Glomerular endothelial cell (primary cell): ENCODE results near the gene PTPRN2. TPM values are rescaled to one million over a fixed set of nuclear protein-coding genes. Genes with fewer than 3 reads are reported as not detected.
"Not testable (repeated sequence)": the region's sequence is repeated elsewhere in the genome, so short reads cannot be mapped to it uniquely, and the experiment has no call there.

Experiments used
- DNase-seq: peaks from one replicate; pipeline ENCODE4 v3.0.0-alpha.2; 2011; ENCODE audit warnings: low read depth, low spot score; ENCODE audit errors: extremely low read depth
- total RNA-seq: library from RNA; depleted of rRNA; stranded (reverse); fragments of >200 nt; gene quantifications from 2 replicates; pipeline ENCODE4 v1.2.3, GENCODE V29; 2015

The PTPRN2 gene
- total RNA-seq, 1 donor from 2014 or later, result 10.0 TPM

DNA sequence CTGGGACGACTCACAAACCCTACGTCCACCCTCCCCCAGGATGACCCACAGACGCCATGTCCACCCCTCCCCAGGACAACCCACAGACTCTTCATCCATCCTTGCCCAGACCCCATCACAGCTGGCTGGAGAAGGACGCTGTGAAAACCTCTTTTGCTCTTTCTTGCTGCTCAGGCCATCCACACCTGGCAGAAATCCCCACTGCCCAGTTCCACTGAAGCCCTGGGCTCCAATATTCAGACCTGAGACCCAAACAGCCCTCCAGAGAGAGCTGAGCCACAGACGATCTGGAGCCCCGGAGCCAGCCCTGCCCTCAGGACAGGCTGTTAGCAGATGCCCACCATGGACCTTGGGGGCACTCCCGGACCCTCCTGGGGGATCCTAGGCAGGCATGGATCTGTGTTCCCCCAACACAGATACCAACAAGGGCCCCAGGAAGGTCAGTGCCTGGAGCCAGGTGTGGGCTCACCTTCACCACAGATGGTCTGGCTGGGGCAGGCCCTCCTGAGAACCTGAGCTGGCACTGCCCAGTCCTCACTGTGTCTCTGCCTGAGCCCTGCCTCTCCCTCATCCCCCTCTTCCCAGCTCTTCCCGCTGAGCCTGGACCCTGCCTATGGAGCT is 226.2 kb downstream of the PTPRN2 start:
- DNase-seq, result no peak

- DNase-seq, result no peak
Observed at GRCh38 chr7:158358926-158359645, 228.5 kb downstream of the PTPRN2 start.

GRCh38 chr7:158357898-158358821 is 229.5 kb downstream of the PTPRN2 start:
- no peak for DNase-seq

DNA sequence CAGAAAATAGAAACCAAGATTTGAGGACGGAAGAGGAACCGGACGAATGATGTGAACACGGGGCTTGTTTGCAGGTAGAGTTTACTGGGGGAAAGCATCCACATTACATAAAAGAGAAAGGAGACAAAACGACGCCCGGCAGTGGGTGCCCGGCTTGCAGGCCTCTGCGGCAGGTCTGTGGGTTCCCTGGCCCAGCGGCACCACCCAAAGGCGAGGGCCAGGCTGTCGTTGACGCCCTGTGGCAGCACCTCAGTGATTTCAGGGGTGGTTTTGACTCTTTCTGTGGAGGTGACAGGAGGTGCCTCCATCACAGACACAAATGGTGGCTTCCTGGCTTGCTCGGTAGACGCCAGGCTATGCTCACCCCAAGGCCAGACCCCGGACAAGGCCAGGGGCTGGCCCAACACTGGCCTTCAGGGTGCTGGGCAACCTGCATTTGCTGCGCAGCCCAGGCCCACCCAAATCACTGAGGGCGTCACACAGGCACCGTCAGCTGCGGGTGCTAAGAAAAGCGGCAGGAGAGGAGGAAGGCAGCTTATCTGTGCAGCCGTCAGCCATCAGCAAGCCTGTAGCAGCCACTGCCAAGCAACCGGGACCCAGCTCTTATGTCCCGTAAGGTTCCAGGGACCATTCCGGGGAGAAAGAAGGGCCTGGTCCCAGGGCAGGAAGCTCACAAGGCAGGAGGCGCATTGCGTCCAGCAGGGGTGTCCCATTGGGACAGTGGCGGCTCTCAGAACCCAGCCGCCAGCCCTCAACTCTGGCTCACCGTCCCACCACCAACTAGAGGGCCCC is 230.3 kb downstream of the PTPRN2 start:
- no peak for DNase-seq

- DNase-seq, result no peak
Observed at GRCh38 chr7:158356454-158356853, 231.2 kb downstream of the PTPRN2 start.

- DNase-seq, result no peak
Observed at GRCh38 chr7:158355456-158356065, 232.1 kb downstream of the PTPRN2 start.

DNA sequence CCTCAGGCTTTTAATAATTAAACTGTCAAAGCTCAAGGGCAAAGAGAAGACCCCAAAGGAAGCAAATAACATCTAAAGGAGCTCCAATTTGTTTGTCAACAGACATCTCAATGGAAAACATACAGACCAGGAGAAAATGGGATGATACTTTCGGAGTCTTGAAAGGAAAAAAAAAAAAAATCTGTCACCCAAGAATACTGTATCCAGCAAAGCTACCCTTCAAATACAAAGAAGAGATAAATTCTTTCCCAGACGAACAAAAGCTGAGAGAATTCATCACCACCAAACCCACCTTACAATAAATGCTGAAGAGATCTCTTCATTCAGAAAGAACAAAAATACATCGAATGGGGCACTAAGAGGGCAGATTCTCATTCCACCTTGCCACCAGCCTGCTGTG is 232.8 kb downstream of the PTPRN2 start:
- DNase-seq, result no peak

DNA sequence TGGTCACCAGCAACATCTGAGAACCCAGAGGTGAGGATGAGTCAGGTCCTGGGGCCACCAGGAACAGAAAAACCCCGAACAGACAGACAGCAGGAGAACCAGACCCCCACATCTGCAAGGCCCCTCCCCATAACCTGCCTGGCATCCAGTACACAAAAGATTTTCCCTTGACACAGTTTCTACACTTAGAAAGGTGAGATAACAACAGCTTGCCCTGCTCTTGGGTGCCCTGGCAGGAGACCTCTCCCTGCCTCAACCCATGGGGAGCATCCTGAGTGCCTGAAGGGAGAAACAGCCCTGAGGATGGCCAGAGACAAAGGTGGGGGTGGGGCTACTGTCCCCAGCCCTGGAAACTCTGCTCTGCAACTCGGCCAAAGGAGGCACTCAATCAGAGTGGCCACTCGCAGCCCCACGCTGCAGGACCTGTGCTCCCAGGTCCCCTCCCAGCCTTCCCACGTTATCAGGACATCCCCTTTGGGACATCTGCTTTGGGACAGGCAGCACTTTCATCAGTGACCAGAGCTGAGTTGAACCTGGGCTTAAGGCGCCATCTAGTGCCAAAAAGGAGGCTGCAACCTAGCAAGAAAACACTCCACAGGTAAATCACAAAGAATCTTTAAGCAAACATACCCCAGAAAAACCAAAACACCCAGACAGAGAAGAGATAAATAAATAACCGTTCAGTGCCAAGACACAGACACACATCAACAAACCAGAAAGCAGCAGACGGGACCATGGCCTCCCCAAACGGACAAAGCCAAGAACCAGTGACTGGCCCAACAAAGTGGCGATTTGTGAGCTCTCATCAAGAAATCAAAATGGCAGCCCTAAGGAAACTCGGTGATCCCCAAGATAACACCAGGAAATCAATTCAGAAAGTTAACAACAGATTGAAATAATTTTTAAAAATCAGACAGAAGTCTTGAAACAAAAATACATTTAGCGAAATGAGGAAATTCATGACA is 233.7 kb downstream of the PTPRN2 start:
- DNase-seq, result no peak

DNA sequence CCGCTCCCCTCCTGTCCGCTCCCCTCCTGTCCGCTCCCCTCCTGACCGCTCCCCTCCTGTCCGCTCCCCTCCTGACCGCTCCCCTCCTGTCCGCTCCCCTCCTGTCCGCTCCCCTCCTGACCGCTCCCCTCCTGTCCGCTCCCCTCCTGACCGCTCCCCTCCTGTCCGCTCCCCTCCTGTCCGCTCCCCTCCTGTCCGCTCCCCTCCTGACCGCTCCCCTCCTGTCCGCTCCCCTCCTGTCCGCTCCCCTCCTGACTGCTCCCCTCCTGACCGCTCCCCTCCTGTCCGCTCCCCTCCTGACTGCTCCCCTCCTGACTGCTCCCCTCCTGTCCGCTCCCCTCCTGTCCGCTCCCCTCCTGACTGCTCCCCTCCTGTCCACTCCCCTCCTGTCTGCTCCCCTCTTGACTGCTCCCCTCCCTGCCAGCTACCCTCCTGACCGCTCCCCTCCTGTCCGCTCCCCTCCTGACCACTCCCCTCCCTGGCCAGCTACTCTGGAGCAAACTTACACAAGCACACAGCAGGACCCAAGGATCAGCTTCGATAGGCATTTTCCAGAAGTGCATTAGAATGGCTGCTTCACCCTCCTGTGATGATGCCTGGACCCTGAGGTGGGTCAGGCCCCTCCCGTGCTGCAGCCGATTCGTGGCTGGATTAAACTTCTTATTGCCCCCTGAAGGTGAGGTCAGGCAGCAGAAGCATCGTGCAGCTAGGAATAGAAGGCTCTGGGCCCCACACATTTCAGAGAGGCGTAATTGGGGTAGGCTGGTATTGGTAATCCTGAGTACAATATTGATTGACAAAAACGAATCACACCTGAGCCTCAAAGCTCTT is 235.5 kb downstream of the PTPRN2 start:
- not testable (repeated sequence) for DNase-seq

- DNase-seq, result no peak
Observed at GRCh38 chr7:158351481-158351880, 236.1 kb downstream of the PTPRN2 start.

DNA sequence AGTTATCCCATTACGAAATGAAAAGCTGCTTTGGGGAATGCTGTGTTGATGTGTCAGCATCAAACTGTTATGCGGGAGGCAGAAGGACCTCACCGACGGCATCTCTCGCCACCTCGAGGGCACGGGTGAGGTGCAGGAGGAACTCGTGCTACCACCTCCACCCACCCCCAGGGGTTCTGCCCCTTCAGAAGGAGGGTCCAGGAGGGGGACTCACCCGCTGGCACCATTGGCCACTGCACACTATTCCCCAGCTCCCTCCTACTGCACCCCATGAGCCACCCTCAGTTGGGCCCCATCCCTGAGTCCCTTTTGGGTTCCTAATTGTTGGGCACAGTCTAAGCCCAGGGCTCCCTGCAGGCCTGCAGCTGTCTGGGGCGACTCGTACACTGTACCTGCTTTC is 236.6 kb downstream of the PTPRN2 start:
- DNase-seq, result no peak

- DNase-seq, result no peak
Observed at GRCh38 chr7:158350166-158350900, 237.3 kb downstream of the PTPRN2 start.

- DNase-seq, result no peak
Observed at GRCh38 chr7:158348446-158348845, 239.2 kb downstream of the PTPRN2 start.

- not testable (repeated sequence) for DNase-seq
Observed at GRCh38 chr7:158348039-158348438, 239.6 kb downstream of the PTPRN2 start.

GRCh38 chr7:158345731-158346130 is 241.9 kb downstream of the PTPRN2 start:
- no peak for DNase-seq

DNA sequence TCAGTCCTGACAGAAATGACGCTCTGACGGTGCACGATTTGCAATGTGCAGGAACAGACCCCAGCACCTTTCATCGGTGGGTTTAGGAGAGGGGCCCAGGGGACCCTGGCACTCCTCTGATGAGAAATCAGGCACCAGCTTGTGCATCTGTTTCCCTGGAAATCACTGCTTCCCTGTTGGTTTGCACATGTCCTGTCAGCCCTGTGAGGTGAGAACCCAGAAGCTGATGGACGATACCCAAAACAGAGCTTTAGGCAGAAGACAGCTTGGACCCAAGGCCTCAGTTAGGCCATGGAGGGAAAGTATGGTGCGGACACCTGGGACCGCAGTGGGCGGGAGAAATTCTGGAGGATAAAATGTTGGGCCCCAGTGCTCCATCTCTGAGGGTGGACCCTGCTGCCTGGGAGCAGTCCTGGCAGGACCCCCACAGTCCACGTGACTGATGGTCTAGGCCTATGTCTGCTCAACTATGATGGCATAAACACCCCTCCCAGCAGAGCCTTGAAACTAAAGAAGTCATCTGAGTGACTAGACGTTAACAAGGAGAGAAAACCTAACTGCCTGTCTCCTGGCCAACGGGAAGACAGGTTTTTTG is 242.8 kb downstream of the PTPRN2 start:
- DNase-seq, result no peak

DNA sequence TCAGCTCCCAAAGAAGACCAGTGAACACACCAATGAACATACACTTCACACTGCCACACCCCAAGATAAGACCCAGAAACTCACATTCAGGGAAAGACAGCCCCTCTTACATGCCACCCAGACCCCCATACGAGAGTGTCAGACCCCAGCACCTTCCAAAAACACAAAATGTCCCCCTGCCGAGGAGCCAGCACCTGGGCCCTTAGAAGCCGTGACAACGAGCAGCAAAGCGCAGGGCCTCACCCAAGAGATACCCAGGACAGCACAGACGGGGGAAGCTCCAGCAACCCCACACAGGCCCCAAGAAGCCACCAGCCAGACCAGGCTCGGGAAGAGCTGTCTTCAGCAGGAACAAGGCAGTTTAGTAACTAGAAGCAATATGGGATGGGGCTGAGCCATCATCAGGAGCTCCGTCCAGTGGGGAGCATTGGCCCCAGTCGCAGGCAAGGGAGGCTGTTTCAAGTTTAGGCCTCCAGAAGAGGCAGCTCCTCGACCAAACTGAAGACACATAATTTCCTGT is 243.6 kb downstream of the PTPRN2 start:
- DNase-seq, result no peak
